CD4-positive, alpha-beta T cell treated with Interferon alpha-2 for 1 hour (primary cell): ENCODE data around the gene MSH4.
"Not testable (repeated sequence)": the region's sequence is repeated elsewhere in the genome, so short reads cannot be mapped to it uniquely, and the experiment has no call there.

Experiments
- DNase-seq, 2 donors: peaks; one replicate each; pipeline ENCODE4 v3.0.0-alpha.2; 2020 to 2022

MSH4 gene

DNA sequence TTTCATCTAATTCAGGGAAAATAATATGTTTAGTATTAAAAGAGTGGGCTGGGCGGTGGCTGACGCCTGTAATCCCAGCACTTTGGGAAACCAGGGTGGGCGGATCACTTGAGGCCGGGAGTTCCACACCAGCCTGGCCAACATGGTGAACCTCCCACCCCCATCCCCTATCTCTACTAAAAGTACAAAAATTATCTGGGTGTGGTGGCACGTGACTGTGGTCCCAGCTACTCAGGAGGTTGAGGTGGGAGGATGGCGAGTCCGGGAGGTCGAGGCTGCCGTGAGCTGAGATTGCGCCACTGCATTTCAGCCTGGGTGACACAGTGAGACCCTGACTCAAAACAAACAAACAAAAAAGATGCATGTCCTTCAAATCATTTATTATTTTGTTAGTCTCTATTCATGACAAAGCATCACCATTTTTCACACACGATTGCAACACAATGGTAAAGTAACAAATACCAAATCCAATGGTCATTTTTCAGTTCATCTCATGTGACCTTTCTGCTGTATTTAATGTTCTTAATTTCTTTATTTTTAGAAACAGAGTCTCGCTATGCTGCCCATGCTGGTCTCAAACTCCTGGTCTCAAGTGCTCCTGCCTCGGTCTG lies 1.0 kb downstream of the MSH4 start:
- DNase-seq, result no peak

DNA sequence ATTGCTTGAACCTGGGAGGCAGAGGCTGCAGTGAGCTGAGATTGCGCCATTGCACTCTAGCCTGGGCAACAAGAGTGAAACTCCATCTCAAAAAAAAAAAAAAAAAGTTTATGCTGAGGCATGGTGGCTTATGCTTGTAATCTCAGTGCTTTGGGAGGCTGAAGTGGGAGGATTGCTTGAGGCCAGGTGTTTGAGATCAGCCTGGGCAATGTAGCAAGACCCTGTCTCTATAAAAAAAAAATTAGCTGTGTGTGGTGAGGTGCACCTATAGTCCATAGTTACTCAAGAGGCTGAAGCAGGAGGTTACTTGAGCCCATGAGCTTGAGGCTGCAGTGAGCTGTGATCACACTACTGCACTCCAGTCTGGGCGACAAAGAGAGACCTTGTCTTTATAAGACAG lies 4.8 kb downstream of the MSH4 start:
- not testable (repeated sequence) for DNase-seq

DNA sequence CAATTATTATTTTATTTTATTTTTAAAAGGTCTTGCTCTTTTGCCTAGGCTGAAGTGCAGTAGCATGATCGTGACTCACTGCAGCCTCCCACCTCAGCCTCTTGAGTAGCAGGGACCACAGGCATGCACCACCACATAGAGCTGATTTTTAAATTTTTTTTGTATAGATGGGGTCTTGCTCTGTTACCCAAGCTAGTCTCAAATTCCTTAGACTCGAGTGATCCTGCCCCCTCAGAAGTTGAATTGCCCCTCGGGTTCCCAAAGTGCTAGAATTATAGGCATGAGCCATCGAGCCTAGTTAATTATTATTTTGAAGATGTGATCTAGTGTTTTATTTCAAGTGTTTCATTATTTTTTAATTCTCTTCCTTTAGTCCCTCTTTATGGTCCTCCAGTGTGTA lies 12.2 kb downstream of the MSH4 start:
- DNase-seq, result no peak

DNA sequence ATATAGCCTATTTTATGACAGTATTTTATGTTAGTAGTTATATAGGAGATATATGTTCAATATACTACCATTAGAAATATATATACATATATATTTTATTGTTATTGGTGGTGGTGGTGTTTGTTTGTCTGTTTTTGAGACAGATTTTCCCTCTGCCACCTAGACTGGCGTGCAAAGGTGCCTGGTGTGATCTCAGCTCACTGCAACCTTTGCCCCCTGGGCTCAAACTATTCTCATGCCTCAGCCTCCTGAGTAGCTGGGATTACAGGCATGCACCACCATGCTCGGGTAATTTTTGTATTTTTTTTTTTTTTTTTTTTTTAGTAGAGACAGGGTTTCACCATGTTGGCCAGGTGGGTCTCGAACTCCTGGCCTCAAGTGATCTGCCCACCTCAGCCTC lies 13.4 kb downstream of the MSH4 start:
- not testable (repeated sequence) for DNase-seq

DNA sequence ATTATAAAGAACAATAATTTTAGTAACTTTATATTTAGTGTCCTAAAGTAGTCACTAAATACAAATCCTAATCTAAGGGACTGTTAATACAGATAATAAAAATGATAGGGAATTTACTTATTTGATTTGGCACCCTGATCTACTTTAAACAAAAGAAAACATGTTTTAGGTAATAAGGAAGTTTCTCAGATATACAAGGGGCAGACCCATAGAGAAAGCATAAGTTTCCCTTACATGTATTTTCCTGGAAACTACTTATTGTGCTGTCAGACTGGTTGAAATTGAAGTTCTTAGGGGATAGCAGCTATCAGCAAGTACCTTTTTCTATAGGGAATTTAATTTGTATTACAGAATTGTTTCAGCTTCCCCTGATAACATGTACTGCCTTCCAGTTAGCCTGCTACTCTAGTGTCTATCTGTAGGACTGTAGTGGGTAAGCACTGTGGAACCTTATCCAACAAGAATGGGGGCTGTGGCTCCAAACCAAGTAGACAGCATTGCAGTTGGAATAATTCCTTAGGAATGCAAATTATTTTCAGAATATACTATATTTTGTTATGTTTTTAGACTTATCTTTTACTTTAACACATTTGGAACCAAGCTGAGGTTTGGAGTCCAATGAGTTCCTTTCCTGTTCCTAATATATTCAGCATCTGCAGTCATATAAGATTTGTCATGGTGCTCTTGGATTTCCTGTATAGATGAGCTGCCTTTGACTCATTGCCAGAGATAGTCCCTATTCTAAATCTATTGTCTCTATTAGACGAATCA lies 14.7 kb downstream of the MSH4 start:
- no peak for DNase-seq

DNA sequence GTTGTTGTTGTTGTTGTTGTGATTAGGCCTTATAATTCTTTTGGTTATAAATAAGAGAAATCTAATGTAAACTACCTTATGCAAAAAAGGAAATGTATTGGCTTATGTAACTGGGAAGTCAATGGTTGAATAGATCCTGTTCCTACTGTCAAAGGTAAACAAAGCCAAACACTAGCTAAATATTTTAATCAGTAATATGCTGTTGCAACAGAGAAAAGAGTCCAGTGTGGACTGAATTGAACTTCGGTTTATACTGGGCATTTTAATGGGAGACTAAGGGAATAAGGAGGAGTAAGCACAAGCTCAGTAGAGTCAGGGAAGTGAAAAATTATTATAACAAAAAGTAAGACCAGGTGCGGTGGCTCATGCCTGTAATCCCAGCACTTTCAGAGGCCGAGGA lies 15.4 kb downstream of the MSH4 start:
- no peak for DNase-seq

DNA sequence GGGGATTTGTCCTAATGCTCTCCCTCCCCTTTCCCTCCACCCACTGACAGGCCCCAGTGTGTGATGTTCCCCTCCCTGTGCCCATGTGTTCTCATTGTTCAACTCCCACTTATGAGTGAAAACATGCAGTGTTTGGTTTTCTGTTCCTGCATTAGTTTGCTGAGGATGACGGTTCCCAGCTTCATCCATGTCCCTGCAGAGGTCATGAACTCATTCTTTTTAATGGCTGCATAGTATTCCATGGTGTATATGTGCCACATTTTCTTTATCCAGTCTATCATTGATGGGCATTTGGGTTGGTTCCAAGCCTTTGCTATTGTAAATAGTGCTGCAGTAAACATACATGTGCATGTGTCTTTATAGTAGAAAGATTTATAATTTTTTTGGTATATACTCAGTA lies 26.9 kb downstream of the MSH4 start:
- DNase-seq, result not testable (repeated sequence)

DNA sequence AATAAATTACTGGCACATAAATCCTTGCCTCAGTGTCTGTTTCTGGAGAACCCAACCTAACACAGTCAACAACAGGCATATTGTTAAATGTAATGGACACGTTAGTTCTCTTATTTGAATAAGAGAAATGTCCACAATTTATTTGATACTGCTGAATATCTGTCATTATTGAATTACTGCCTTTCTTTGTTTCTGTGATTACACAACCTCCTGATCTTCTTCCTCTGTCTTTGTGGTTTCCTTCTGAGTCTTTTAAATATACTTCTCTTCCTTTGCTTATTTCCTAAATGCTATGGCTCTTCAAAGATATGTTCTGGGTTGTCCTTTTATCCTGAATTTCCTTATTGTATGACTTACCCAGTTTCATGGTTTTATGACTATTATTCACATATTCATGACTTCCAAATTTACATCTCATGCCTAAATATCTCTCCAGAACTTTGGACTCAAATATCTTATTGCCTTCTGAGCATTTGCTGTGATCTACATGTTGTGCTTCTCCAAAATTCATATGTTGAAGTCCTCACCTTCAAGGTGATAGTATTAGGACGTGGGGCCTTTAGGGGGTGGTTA lies 39.9 kb downstream of the MSH4 start:
- no peak for DNase-seq

DNA sequence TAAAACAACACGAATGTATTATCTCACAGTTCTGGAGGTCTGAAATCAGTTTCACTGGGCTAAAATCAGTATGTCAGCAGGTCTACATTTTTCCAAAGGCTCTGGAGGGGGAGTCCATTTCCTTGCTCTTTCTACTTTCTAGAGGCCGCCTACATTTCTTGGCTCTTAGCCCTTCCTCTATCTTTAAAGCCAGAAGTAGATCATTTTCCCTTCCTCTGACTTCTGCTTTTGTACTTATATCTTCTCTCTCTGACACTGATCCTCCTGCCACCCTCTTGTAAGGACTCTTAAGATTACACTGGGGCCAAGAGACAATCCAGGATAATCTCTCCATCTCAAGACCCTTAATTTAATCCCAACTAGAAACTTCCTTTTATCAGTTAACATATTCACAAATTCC lies 41.4 kb downstream of the MSH4 start:
- DNase-seq, result no peak

DNA sequence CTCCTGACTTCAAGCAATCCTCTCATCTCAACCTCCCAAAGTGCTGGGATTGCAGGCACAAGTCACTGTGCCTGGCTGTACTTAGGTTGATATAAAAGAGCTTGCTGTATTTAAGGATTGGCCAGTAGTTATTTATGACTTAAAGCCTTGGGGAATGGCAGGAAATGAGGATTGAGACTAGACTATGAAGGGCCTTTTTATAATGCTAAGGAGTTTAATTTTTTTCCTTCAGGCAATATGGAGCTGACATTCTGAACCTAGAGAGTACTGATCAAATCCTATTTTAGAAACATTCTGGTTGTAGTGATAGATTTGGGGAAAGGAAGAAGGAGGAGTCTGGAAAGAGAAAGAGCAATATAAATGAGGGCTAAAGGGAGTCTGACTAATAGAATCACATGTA lies 44.7 kb downstream of the MSH4 start:
- DNase-seq, result no peak

DNA sequence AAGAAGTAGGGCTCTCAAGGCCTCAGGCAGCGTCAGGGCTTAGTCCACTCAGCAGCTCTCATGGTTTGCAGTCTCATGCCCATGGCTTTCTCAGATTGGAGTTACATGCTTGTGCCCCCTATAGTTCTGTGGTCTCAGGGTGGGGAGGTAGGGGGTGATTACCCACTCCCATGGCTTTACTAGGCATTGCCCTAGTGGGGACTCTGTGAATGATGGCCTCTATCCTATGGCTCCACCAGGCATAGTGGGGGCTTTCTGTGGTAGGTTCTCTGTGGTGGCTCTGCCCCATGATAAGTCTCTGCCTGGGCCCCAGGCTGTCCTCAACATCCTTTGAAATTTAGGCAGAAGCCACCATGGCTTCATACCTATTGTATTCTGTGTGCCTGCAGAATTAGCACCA lies 48.9 kb downstream of the MSH4 start:
- DNase-seq, result no peak

DNA sequence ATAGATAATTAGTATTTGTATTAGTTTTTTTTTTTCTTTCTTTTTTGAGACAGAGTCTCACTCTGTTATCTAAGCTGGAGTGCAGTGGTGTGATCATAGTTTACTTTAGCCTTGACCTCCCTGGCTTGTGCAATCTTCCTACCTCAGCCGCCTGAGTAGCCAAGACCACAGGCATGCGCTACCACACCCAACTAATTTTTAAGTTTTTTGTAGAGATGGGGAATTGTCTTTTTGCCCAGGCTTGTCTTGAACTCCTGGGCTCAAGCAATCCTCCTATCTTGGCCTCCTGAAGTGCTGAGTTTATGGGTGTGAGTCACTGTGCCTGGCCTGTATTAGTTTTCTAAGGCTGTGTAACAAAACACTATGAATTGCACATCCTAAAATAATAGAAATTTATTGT lies 58.3 kb downstream of the MSH4 start:
- DNase-seq, result no peak

DNA sequence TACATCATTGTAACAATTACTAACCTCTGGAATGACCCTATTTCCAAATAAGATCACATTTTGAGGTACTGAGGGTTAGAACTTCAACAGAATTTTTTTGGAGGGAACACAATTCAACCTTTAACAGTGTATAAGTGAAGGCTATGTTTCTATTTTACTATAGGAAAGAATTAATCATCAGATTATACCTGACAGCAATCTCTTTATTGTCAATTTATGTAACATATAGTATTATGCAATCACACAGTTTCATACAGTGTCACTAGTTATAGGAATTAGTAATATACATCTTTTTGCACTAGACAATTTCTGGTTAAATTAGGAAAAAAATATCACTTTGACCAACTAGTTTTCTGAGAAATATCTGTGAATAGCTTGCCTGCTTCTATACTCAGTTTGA lies 59.1 kb downstream of the MSH4 start:
- DNase-seq, result no peak

DNA sequence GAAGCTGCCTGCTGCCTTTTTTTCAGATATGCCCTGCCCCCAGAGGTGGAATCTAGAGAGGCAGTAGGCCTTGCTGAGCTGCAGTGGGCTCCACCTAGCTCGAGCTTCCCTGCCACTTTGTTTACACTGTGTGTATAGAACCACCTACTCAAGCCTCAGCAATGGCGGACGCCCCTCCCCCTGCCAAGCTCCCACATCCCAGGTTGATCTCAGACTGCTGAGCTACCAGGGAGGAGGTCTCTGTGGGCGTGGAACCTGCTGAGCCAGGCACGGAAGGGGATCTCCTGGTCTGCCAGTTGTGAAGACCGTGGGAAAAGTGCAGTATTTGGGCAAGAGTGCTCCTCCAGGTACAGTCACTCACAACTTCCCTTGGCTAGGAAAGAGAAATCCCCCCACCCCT lies 65.1 kb downstream of the MSH4 start:
- no peak for DNase-seq

DNA sequence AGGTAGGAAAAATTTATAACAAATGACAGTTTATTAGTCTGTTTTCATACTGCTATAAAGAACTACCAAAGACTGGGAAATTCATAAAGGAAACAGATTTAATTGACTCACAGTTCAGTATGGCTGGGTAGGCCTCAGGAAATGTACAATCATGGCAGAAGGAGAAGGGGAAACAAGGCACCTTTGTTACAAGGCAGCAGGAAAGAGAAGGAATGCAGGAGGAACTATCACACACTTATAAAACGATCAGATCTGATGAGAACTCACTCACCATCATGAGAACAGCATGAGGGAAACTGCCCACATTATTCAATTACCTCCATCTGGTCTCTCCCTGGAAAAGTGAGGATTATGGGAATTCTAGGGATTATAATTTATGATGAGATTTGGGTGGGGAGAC lies 74.3 kb downstream of the MSH4 start:
- DNase-seq, result no peak

DNA sequence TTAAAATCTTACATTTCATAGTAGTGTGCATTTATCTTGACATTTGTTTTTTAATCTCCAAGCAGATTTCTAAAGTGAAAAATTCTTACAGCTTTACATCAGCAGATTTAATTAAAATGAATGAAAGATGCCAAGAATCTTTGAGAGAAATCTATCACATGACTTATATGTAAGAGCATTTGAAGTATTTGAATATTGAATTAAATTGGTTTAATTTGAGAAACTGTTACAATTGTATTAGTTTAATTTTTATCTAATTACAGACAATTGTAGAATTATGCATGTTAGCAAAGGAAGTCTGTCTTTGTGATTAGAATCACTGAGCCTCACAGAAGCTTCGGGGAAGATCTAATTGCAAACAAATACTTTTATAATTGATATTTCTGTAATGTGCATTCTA lies 83.3 kb downstream of the MSH4 start:
- DNase-seq, result no peak

DNA sequence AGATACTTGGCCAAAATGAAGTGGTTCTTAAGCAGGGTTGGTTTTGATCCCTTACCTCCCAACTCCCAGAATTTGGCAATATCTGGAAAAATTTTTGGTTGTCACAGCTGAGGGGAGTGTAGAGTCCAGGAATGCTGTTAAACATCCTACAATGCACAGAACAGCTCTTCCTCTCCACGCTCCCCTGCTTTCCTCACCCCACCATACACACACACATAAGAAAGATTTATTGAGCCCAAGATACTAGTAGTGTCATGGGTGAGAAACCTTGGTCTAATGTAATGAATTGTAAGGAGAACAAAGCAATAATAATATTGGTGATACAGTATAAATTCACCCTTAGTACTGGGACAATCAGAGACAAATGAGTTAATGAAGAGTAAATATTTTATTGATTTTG lies 87.8 kb downstream of the MSH4 start:
- DNase-seq, result no peak

DNA sequence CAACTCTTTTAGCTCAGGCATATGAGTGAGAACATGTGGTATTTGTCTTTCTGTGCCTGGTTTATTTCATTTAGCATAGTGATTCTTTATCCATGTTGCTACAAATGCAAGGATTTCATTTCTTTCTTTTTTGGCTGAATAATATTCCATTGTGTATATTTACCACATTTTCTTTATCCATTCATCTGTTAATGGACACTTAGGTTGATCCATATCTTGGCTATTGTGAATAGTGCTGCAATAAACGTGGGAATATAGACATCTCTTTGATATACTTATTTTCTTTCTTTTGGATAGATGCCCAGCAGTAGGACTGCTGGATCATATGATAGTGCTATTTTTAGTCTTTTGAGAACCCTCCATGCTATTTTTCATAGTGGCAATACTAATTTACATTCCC lies 104.7 kb downstream of the MSH4 start:
- DNase-seq, result no peak

DNA sequence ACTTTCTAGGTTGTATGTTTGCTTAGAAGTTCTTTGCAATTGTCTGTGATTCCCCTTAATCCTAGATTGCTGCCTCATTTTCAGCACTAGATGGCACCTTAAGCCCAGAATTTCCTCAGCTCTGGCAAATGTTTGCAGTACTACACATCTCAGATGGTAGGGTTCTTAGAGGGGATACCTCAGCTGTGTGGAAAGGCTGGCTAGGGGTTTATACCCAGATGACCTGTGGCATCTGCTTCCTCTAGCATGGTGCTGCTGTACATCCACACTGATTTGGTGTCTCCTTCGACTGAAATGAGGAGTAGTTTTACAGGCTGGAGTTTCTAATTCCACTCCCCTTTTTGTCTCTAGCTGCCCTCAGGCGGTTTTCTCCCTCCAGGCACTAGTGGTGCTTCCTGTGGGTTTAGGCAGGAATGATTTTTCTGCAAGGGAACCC lies 112.1 kb downstream of the MSH4 start:
- DNase-seq, result no peak

DNA sequence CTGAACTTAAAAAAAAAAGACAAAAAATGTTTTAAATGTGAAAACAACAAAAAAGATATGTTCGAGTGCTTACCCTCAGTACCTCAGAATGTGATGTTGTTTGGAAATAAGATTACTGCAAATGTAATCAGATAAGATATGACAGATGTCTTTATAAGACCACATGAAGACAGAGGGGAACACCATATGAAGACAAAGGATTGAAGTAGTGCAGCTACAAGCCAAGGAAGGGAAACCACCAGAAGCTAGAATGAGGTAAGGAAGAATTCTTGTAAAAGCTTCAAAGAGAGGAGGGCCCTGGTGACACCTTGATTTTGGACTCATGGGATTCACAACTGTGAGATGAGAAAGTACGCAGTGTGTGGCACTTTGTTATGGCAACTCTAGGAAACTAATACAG lies 120.2 kb downstream of the MSH4 start:
- no peak for DNase-seq

DNA sequence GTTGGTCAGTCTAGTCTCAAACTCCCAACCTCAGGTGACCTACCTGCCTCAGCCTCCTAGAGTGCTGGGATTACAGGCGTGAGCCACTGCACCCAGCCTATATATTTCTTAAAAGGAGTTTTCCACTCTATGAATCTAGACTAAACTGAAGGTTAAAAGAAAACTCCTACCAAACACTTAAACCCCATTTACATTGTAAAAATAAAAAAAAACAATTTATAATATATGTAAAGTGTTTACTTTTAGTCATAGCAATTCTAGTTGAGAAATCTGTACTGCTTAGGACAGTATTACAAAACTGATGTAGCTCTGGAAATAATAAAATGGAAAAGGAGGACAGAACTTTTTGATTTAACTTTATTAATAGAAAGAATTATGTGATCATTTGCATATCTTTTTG lies 126.0 kb downstream of the MSH4 start:
- DNase-seq, result no peak

DNA sequence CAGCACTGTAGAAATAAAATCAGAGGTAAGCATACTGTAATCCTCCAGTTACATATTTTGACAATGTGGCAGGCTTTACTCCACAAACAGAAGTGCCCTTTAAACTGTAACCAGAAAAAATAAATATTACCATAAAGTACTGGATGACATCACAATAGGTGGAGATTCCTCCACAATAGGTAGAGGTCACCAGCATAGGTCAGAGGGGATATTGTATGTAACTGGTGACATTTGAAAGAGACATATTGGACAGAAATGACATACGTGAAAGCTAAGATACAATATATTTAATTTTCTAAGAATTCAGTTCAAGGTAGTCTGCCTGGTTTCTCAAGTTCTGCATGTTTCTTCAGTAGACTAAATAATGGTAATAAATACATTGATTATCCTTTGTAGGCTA lies 135.6 kb downstream of the MSH4 start, which contains the start of gene ASB17:
TSS of gene ASB17 (minus strand) at position 101 of the 400 bp plus-strand sequence. CDS start 113 bp downstream, outside the sequence.
- DNase-seq, result no peak

DNA sequence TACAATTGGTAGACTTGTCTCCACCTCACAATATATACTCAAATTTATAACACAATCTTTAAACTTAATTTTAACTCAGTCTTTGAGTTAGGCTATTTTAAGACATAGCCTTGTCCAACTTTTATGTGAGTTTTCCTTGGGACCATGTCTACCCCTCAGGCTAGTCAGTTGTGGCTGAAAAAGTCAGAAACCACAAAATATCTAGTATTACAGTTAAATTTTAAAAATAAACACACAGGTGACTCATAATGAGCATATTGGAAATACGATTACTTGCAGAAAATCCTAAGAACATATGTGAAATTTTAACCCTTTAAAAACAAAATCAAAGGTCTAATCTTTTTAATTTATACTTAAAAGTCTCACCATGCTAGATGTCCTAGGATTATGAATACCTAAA lies 140.4 kb downstream of the MSH4 start:
- no peak for DNase-seq

DNA sequence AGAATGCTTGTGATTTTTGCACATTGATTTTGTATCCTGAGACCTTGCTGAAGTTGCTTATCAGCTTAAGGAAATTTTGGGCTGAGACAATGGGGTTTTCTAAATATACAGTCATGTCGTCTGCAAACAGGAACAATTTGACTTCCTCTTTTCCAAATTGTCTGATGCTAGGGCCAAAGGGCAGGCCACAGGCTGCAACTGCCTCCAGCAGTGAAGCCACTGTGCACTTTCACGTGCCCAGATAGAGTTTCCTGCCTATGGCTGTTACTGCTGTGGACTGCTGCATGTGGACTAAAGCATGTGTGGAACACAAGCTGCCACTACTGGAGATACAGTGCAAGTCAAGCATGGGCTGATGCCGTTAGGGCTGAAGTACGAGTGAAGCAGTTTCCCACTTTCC lies 146.4 kb downstream of the MSH4 start:
- DNase-seq, result not testable (repeated sequence)
